ENCODE data around the gene TSPAN18.

The TSPAN18 gene

DNA sequence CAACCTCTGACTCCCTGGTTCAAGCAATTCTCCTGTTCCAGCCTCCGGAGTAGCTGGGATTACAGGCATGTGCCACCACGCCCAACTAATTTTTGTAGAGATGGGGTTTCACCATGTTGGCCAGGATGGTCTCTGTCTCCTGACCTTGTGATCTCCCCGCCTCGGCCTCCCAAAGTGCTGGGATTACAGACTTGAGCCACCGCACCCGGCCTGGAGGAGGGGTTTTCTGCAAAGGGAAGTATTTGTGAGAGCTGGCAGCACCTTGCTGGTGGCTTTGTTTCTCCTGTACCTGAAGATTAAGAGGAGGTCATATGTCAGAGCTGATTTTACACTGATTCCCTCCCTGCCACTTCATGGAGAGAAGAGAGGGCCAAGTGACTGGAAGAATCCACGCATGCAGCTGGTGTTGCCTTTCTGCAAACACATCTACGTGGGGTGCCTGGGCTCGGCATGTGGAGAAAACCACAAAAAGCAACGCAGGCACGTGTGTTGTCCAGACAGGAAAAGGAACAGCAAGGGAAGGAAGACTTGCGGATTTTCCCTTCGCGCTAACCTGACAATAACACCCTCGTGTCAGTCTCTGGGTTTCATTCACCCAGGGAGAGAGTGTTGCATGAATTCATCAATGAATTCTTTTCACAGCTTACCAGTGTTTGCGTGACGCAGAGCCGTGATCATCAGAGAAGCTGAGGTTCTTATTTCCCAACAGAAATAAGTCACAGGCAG lies 61.9 kb downstream of the TSPAN18 start:
- DNase-seq, result no peak
- TF ChIP-seq GATA1 (IDR thresholded peaks at IDR 0.05; ENCODE audit: low read depth, low read length) (no peak), POLR2A (IDR thresholded peaks at IDR 0.05; ENCODE audit: low read length) (no peak)

DNA sequence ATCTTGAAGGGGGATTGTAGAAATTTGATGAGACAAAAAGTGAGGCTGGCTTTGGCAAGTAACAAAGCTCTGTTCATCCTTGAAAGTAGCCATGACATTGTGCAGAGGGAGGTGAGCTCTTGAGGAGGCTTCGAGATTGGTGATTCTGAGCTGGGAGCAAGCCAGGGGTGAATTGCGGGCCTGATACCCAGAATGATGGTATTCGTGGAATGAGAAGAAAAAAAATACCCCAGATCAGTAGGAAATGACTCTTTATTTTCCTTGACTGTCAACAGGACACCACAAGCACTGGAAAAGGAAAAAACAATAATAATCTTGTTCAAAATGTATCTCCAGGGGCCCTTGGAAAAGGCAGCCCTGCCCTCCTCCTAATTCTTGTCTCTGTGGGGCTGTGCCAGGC lies 62.7 kb downstream of the TSPAN18 start:
- DNase-seq, result no peak
- TF ChIP-seq POLR2A (IDR thresholded peaks at IDR 0.05; ENCODE audit: low read length), result no peak
- TF ChIP-seq GATA1 (IDR thresholded peaks at IDR 0.05; ENCODE audit: low read depth, low read length), result no peak

DNA sequence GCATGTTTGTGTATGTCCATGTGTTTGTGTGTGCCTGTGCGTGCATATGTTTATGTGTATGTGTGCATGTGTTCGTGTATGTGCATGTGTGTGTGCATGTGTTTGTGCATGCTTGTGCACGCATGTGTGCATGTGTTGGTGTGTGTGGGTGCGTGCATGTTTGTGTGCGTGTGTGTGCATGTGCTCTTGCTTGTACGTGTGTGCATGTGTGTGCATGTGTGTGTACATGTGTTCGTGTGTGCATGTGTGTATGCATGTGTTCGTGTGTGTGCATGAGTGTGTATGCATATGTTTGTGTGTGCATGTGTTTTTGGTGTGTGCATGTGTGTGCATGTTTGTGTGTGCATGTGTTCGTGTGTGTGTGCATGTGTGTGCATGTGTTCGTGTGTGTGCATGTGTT lies 63.4 kb downstream of the TSPAN18 start:
- no peak for TF ChIP-seq POLR2A (IDR thresholded peaks at IDR 0.05; ENCODE audit: low read length)
- no peak for TF ChIP-seq GATA1 (IDR thresholded peaks at IDR 0.05; ENCODE audit: low read depth, low read length)
- no peak for DNase-seq

DNA sequence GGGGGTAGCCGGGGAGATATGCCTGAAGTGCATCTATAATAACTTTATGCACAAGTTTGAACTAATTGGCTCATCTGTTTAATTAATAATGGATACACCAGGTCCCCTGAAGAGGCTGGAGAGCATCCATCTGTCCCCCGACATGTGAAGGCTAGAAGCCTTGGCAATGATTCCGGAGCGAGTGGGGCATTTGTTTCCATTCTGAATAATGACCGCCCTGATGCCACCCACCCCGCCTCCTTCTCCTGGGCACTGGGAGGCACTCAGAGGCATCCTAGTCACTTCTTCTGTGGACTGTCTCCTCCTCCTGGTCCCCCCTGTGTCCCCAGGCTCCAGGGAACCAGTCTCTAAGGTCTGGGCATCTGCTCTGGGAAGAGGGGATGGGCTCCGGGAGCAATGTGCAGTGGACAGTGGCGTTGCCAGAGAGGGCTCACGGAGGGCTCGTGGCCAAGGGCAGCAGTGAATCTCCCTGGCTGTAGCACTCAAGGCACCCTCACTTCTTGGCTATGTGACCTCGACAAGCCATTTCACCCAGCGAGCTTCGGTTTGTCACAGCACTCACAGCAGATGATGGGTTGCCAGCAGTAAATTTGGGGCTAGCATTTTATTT lies 64.7 kb downstream of the TSPAN18 start:
- no peak for DNase-seq
- no peak for TF ChIP-seq POLR2A (IDR thresholded peaks at IDR 0.05; ENCODE audit: low read length)
- no peak for TF ChIP-seq GATA1 (IDR thresholded peaks at IDR 0.05; ENCODE audit: low read depth, low read length)

DNA sequence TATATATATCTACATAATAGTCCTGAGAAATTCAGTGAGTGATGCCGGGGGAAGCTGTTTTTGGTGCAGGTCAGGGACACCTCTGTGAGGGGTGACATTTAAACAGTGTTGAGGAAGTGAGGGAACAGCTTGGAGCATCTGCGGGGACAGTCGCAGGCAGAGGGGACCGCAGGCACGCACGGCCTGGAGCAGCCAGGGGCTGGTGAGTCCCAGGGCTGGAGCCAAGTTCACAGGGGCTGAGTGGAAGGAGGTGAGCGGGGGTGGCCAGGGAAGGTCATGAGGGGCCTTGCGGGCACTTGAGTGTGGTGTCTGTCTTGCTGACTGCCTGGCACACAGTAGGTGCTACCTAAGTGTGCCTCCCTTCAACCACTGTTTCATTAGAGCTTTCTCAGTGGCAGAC lies 65.4 kb downstream of the TSPAN18 start:
- no peak for DNase-seq
- TF ChIP-seq POLR2A (IDR thresholded peaks at IDR 0.05; ENCODE audit: low read length) (no peak), GATA1 (IDR thresholded peaks at IDR 0.05; ENCODE audit: low read depth, low read length) (no peak)

DNA sequence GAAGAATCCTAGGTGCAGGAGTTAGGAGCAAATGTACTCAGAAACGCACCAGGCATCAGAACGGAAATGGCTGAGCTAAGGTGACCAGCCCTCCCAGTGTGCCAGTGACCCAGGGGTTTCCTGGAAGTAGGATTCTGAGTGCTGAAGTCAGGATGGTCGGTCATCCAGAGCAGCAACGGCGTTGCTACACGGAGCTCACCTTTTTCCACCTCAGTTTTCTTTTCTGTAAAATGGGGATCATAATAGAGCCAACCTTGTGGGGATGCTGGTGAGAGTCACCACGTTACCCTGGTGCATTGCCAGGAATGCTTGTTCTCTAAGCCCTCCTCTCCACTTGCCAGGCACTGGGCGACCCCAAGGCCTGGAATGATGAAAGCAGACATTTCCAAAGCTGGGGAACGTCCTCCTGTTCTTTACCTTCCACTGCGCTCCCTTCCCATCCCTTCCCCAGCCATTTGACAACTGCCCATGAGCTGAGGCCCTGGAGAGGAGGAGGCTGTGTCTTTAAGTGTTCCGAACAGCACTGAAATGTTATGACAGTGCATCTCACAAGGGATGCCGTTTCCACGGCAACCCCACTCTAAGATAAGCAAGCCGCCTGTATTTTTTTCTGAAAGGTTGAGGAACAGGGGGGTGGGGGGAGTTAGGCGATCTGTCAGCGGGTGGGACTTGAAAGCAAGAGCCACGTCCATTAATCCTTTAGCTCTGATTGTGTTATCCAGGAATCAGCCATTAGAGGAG lies 66.8 kb downstream of the TSPAN18 start:
- TF ChIP-seq GATA1 (IDR thresholded peaks at IDR 0.05; ENCODE audit: low read depth, low read length), result no peak
- no peak for TF ChIP-seq POLR2A (IDR thresholded peaks at IDR 0.05; ENCODE audit: low read length)
- peak; percentile 28 to 45 for DNase-seq

DNA sequence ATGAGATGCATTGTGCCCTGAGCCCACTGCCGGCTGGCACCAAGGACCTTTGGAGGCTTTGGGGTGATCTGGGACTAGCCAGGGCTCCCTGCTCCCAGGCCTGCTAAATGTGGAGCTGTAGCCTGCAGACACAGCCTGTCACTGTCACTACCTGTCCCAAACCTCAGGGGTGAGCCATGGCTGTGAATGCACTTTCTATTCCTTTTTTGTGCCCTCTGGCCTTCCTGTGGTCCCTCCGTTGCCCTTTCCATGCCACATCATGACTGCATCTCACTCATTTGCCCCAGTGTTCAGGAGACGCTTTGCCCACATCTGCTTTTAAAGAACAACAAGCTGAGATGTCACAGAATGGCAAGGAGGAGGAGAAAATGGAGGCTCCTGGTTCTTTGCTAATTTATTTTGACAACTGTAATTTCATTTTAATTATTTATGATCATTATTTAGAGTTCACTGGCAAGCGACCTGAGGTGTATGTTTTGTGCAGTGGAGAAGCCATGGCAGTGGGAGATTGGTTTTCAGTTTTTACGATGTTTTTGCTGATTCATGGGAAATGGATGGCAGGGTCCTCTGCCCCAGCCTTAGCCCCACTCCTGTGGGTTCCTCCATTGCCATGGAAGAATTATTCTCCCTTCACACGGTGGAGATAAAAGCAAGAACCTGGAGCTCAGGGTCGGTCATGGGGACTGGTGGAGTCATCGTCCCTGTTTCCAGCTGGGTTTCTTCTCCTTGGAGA lies 69.2 kb downstream of the TSPAN18 start:
- TF ChIP-seq GATA1 (IDR thresholded peaks at IDR 0.05; ENCODE audit: low read depth, low read length) (no peak), POLR2A (IDR thresholded peaks at IDR 0.05; ENCODE audit: low read length) (no peak)
- DNase-seq, result no peak

DNA sequence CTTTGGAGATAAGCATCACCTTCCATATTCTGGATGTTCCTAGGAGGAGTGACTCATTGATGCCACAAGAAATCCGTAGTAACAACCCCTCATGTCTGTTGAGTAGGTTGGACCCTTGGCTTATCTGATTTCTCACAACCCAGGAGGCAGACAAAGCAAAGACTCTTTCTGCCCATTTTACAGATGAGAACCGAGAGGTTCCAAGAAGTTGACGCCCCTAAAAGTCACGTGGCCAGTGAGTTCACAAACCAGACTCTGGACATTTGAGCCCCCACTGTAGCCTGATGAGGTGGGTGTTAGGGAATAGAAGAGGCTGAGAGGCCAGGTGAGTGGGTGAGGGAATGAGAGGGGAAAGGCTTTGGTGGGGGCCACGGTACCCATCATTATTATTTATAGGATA lies 70.3 kb downstream of the TSPAN18 start:
- TF ChIP-seq POLR2A (IDR thresholded peaks at IDR 0.05; ENCODE audit: low read length) (no peak), GATA1 (IDR thresholded peaks at IDR 0.05; ENCODE audit: low read depth, low read length) (no peak)
- no peak for DNase-seq

DNA sequence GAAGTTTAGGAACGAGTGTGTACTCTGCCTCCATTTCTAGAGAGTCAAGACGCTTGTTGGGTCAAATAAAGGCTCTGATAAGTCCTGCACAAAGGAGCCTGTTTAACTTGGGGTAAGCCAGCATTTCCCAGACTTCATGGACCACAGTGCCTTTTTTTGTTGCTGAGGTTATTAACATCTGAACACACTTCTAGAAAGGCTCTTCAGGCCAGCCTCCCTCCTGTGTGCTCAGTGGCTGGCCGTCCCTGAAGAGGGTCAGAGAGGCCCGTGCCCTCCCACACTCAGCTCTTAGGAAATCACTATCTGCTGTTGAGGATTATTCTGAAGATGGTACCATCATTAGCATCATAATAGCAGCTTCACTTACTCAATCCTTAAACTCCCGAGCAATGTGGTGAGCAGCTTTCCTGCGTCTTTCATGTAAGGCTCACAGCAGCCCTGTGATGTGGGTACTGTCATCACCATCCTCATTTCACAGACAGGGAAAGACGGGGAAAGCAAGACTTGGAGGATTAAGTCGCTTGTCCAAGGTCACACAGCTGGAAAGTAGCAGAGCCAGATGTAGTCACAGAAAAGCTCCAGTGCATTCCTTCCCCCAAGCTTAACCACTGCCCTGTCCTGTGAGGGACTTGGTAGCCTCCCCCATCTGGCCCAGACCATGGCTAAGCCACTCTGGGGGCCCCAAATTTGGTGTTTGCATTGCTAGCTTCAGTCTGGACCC lies 71.3 kb downstream of the TSPAN18 start:
- no peak for DNase-seq
- no peak for TF ChIP-seq GATA1 (IDR thresholded peaks at IDR 0.05; ENCODE audit: low read depth, low read length)

DNA sequence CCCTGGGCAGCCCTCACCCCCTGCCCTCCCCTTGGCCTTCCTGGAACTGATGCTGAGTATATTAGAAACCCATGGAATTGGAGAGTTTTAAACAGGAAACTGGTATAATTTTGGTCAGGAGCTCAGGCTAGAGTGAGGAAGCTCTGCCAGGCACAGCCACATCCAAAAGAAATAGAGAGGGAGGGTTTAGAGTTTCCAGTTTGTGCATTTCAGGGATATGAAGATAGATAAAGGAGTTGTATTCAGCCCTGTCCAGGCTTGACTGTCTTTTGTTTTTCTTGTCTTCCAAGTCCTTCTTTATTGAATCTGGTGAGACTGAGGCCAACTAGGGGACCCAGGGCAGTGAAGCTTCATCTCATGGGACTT lies 71.8 kb downstream of the TSPAN18 start:
- no peak for DNase-seq
- TF ChIP-seq GATA1 (IDR thresholded peaks at IDR 0.05; ENCODE audit: low read depth, low read length) (no peak), POLR2A (IDR thresholded peaks at IDR 0.05; ENCODE audit: low read length) (no peak)

DNA sequence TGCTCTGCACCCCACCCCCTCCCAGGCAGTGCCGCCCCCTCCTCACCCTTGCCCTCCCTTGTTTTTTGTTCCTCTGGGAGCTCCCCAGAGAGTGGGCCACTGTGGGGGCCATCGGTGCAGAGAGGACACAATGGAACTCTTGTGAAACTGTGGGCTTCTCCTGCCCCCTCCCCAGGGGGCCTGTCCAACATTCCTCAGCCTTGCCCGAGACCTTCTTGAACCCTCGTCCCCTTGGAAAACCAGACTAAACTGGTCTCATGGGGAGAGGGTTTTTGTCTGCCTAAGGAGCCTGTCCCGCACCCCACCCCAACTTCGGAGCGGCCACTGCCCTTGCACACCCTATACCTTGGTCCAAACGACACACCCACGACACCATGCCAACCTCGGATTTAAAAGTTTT lies 72.2 kb downstream of the TSPAN18 start:
- TF ChIP-seq POLR2A (IDR thresholded peaks at IDR 0.05; ENCODE audit: low read length) (no peak), GATA1 (IDR thresholded peaks at IDR 0.05; ENCODE audit: low read depth, low read length) (no peak)
- DNase-seq, result no peak

DNA sequence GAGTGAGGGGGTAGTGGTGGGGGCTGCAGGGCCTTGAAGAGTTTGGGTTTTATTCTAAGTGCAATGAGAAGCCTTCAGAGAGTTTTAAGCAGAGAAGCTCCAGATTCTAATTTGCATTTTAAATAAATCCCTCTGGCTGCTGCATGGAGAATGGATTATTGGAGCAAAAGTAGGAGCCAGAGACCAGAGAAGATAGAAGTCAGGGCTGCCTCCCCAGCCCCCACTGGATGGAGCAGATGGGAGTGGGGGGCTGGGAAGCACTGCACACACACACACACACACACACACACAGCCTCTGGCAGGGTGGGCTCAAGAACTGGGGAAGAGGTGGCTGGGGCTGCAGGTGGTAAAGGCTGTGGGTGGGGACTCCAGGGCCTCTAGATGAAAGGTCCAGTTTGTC lies 75.6 kb downstream of the TSPAN18 start:
- no peak for DNase-seq
- TF ChIP-seq POLR2A (IDR thresholded peaks at IDR 0.05; ENCODE audit: low read length), result no peak
- no peak for TF ChIP-seq GATA1 (IDR thresholded peaks at IDR 0.05; ENCODE audit: low read depth, low read length)

DNA sequence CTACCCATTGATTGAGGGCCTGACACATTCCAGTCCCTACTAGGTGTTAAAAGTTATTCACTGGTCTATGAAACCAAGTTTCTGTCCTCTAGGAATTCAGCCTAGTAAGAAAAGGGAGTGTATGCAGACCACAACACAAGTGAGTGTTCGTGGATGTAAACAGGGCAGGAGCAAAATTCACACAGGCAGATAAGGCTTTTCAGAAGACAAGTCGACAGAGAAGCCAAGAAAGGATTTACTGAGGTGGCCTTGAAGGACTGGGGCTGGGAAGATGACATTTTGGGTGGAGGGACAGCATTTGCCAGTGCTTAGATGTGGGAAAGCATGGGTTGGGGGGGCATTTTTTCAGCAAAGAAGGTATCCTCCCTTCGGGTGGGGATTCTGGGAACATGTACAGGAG lies 76.2 kb downstream of the TSPAN18 start:
- TF ChIP-seq POLR2A (IDR thresholded peaks at IDR 0.05; ENCODE audit: low read length), result no peak
- TF ChIP-seq GATA1 (IDR thresholded peaks at IDR 0.05; ENCODE audit: low read depth, low read length), result no peak
- no peak for DNase-seq

Data from erythroblast (primary cell).